HG03571 (cell line): ENCODE measurements around the gene SYT2.
A peak's percentile ranks its signal among the peaks of the same experiment; 100 is the strongest.
"Not testable (repeated sequence)": the region's sequence is repeated elsewhere in the genome, so short reads cannot be mapped to it uniquely, and the experiment has no call there.

Experiments used
- ATAC-seq: cut with Tn5 transposase; IDR thresholded peaks from one replicate; pipeline ENCODE4 v1.9.1; 2021; ENCODE audit not compliant: unreplicated experiment

The SYT2 gene

GRCh38 chr1:202644219-202645096 lies 65.8 kb downstream of the SYT2 start:
- no peak for ATAC-seq

GRCh38 chr1:202643397-202644218 lies 66.6 kb downstream of the SYT2 start:
- no peak for ATAC-seq

GRCh38 chr1:202642619-202643291 lies 67.5 kb downstream of the SYT2 start:
- no peak for ATAC-seq

- ATAC-seq: no peak
These were observed 68.0 kb downstream of the SYT2 start for GRCh38 chr1:202642212-202642611.

GRCh38 chr1:202639500-202639899 lies 70.8 kb downstream of the SYT2 start:
- no peak for ATAC-seq

- ATAC-seq: not testable (repeated sequence)
These were observed 71.5 kb downstream of the SYT2 start for GRCh38 chr1:202638701-202639305.

- ATAC-seq: no peak
These were observed 72.1 kb downstream of the SYT2 start for GRCh38 chr1:202638019-202638700.

- ATAC-seq: not testable (repeated sequence)
These were observed 72.8 kb downstream of the SYT2 start for GRCh38 chr1:202637321-202638018.

GRCh38 chr1:202636171-202636570 lies 74.1 kb downstream of the SYT2 start:
- ATAC-seq: not testable (repeated sequence)

GRCh38 chr1:202632241-202632640 lies 78.0 kb downstream of the SYT2 start:
- ATAC-seq: no peak

- no peak for ATAC-seq
These were observed 79.0 kb downstream of the SYT2 start for GRCh38 chr1:202631076-202631923.

GRCh38 chr1:202630541-202630940 lies 79.7 kb downstream of the SYT2 start:
- ATAC-seq: no peak

GRCh38 chr1:202630096-202630495 lies 80.2 kb downstream of the SYT2 start:
- ATAC-seq: not testable (repeated sequence)

GRCh38 chr1:202629257-202629811 lies 80.9 kb downstream of the SYT2 start:
- ATAC-seq: peak; percentile 77

GRCh38 chr1:202628646-202629215 lies 81.5 kb downstream of the SYT2 start:
- no peak for ATAC-seq

GRCh38 chr1:202627841-202628565 lies 82.3 kb downstream of the SYT2 start:
- no peak for ATAC-seq

- ATAC-seq: not testable (repeated sequence)
These were observed 83.2 kb downstream of the SYT2 start for GRCh38 chr1:202627036-202627435.
